HL-60/S4 treated with phorbol 12-myristate 13-acetate at 8.2 ng/mL for 4 days and 3 days (cell line): Measurements from ENCODE around the gene SFXN5.
"Not testable (repeated sequence)": the region's sequence is repeated elsewhere in the genome, so short reads cannot be mapped to it uniquely, and the experiment has no call there.

Source experiments
- in situ Hi-C: fragments of 300-500 bp; cut with MboI; formaldehyde crosslinking; loops from 2 replicates; pipeline ENCODE4 v1.15.0; 2022; ENCODE audit warnings: low sequenced_read_pairs

The SFXN5 gene

GRCh38 chr2:73101626-73102256 lies 30.2 kb upstream of the SFXN5 start:
- in situ Hi-C loops, result no loop called here

GRCh38 chr2:73100956-73101355 lies 29.4 kb upstream of the SFXN5 start:
- in situ Hi-C loops, result no loop called here

- in situ Hi-C loops, result no loop called here
These were observed 28.0 kb upstream of the SFXN5 start for GRCh38 chr2:73099486-73099885.

- in situ Hi-C loops, result no loop called here
These were observed 24.4 kb upstream of the SFXN5 start for GRCh38 chr2:73095910-73096309.

DNA sequence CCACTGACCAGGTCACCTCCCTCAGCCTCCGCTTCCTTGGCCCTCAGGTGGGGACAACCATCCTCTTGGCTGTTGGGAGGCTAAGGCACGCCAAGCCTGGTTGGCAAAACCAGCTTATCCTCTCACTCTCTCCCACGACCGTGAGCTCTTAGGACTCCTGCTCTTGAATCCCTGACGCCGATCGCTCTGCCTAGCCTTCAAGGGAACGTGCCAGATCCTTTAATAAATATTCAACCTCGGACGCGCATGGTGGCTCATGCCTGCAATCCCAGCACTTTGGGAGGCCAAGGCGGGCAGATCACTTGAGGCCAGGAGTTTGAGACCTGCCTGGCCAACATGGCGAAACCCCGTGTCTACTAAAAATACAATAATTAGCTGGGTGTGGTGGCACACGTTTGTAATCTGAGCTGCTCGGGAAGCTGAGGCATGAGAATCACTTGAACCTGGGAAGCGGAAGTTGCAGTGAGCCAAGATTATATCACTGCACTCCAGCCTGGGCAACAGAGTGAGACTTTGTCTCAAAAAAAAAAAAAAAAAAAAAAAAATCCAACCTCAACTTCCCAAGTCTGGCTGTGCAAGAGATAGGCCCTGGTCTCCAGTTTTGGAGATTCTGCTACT lies 22.2 kb upstream of the SFXN5 start:
- in situ Hi-C loops, result not testable (repeated sequence)

GRCh38 chr2:73092146-73092783 lies 20.8 kb upstream of the SFXN5 start:
- in situ Hi-C loops, result no loop called here

DNA sequence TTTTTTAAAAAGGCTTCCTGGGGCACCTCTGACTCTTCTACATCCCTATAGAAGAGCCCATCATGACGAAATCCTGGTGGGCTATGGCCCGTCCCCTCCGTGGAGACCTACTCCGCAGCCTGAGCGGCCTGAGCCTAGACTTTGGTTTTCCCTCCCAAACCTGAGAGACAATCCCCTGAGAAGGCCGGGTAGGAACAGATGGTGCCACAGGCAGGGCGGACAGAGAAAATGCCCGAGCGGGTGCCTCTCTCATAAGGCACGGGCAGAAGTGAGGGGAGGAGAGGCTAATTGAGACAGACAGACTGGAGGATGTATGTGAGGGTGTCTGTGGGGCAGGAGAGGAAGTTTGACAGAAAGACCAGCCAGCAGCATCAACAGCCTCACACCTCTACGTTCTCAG lies 20.2 kb upstream of the SFXN5 start:
- in situ Hi-C loops, result no loop called here

- in situ Hi-C loops, result no loop called here
These were observed 19.7 kb upstream of the SFXN5 start for GRCh38 chr2:73091164-73091563.

DNA sequence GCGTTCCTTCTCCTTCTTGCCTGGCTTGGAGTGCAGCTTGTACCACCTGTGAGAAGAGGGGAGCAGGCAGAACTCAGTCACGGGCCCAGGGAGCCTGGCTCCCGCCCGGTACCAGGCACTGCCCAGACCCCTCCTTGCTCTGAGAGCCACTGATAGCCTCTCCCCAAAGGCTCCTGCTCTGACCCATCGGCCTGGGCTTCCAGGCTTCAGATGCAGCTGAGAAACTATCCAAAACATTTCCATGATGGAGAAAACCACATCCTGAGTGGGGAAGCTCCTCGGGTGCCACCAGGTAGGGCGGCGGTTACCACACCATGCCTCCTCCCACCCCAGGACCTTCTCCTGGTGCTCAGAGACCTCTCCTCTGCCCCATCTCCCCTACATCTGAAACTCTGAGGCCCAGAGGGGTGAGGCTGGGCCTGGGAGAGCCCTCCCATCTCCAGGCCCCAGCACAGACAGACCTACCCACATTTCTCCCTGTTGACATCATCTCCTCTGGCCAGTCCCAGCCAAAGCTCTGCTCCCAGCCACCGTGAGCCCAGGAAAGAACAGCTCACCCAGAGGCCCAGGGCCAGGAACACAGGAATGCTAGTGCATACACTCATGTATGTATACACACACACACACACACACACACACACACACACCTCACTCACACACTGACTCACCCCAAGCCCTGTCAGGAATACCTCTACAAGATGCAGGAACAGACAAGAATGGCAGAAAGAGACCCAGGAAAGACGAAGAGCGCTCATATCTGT lies 17.9 kb upstream of the SFXN5 start:
- in situ Hi-C loops, result no loop called here

DNA sequence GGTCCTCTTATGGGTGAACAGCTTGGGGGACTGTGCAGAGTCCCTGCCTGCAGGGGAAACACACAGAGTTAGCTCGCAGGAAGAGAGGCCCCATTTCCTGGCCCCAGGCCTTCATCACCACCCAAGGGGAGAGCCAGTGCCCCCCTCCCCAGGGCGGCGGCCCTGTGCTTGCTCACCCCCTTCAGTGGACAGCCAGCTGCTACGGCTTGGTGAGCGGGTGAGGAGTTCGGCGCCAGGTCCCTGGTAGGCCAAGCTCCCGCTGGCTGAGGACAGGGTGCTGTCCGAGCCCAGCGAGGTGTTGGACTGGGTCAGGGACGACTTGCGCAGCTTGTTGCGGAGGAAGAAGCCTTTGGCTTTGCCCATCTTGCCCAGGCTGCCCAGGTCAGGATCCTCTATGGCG lies 17.2 kb upstream of the SFXN5 start:
- in situ Hi-C loops, result no loop called here

- in situ Hi-C loops, result no loop called here
These were observed 16.7 kb upstream of the SFXN5 start for GRCh38 chr2:73088211-73088610.

- in situ Hi-C loops, result no loop called here
These were observed 15.8 kb upstream of the SFXN5 start for GRCh38 chr2:73087311-73087710.

DNA sequence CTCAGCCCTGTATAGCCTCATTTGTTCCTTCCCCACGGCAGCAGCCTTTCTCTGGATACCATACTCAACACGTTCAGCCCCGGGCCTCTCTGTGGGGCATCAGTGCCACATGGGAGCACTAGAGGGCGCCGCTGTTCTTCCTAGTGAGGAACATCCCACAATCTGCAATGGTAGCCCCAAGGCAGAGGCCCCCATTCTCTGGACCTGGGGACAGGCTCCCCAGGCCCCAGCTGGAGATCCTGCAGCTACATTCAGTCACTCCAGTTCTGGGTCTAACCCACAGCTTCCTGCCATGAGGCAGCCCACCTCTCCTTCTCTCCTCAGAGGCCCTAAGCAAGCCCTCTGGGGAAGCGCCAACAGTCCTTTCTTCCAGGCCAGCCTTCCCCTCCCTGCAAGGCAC lies 14.2 kb upstream of the SFXN5 start:
- in situ Hi-C loops, result no loop called here

- in situ Hi-C loops, result no loop called here
These were observed 13.5 kb upstream of the SFXN5 start for GRCh38 chr2:73084971-73085370.

DNA sequence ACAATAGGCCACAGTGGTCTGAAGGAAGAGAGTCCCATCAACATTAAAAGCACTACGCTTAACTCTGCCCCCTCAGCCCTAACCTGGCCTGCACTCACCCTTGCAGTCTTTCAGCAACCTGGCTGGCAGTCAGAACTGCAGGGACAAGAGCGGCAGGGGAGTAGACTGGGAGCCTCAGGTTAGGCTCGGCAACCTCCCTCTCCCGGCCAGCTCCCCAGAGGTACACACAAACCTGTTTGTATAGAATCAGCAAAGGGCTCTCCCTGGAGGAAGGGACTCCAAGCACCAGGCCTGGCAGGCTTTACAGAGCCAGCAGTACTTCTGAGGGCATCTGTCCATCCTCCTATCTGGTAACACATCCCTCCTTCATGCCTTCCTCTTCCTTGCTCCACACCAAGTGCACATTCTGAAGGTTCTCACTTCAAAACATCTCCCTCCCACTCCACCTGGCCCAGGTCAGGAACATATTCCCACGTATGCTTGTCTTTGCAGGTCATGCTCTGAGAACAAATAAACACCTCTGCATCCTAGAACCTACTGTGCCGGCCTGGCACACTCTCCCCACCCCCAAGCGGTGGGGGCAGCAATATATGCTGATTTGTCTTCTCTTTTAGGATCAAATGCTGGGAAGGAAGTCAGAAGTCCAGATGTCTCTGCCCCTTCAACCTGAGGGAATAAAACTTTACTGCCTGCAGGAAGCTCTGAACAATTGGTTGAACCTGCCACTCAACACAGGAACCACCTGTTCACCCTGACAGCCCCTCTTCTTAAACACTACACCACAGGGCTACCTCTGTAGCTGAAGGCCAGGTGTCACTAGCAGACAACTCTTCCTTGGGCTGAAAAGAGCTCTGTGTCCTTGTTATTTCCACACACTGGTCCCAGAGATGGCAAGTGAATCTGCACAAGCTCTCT lies 12.6 kb upstream of the SFXN5 start:
- in situ Hi-C loops, result no loop called here

DNA sequence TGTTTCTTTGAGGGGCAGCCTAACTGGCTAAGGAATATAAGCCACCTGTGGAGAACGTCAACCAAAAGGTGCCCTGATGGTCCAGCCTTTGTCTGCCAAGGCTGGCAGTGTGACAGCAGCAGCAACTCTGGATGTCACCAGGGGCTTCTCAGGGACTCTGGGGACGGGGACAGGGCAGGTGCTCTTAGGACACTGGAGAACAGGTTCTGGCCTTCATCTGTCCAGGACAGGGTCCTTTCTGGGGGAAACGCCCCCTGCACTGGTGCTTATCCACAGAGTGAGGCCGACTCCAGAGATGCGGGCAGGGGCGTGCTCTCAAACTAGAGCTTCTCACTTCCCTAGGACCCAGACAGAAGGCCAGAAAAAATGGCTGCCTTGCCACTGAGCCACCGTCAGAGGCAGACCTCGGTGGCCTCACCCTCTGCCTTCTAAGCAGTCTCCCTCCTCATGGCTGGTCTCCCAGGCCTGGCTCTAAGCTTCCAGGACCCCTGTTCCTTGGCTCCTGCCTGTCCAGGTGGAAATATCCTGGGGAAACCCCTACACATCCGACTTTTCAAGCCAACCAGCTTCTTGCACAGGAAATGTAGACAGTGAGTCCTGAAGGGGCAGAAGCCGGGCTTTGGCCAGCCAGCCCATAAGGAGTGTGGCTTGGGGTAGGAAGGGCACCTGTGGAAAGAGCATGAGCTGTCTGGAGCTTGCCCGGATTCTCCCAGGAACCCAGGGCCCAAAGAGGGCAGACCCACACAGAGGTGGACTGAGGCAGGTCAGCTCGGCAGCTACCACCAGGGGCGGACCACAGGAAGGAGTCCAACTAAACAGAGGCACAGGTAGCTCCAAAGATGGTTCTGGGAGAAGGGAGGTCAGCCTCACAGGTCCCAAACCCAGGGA lies 11.3 kb upstream of the SFXN5 start:
- in situ Hi-C loops, result no loop called here

DNA sequence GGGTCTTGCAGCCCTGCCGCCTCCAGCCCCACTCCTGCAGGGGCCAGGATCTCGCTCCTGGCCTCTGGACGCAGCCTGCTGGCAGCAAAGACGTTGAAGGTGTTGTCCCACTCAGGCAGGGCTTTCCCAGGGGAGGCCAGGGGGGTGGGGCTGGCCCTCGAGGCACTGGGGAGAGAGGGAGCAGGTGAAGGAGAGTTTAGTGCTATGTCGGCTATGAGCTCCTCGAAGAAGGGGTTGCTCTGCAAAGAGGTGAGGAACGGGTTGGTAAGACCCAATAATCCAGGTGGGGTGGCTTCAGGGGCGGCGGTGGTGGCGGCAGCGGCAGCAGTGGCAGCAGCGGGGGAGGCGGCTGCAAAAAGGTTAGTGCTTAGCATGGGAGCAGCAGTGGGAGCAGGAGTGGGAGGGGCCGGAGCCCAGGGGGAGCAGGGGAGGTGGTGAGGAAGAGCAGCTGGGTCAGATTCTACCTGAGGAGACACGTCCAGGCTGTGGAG lies 9.7 kb upstream of the SFXN5 start:
- in situ Hi-C loops, result no loop called here

DNA sequence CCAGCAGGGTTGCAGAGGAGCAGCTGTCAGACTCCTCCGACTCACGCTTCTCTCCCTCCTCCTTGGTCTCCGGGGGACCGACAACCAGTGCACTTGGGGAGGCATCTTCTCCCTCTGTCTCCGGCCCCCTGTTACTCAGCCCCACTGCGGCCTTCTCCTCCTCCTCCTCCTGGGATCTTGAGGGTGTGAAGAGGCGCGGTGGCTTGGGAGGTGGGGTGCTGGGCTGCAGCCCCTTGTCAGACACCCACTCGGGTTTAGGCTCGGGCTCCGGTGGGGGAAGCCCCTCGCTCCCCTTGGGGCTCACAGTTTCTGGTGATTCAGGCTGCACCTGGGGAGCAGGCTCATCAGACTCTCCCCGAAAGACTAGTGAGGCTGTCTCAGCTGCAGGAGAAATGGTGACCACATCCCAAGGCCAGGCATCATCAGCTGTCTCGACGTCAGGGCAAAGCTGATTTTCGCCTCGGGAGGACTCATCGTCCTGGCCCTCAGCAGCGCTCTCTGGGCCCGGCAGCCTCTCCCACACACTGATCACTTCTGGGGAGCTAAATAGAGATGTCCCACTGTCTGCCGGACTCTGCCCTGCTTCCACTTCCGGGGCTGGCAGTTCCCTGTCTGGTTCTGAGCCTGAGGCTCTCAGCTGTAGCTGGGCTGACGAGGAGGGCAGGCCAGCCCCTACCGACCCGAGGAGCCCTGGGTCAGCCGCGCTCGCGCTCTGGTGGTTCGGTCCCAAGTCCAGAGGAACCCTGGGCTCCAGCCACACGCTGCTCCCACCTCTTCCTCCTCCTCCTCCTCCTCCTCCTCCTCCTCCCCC lies 9.0 kb upstream of the SFXN5 start:
- in situ Hi-C loops, result no loop called here

DNA sequence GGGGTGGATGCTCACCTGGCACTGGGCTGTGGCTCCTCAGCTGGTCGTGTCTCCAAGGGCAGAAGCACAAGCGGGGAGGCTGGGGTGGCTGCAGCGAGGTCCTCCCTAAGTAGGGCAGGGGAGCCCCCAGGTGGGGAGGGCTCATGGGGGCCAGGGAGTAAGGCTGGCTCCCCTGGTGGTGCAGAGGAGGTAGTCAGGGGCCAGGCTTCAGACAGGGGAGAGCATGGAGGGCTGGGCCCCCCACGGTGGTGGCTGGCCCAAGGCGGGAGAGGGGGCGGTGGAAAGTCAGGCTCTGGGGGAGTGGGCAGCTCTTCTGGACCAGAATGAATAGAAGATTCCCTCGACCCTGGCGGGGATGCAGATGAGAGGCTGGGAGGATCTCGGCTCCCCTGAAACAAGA lies 8.1 kb upstream of the SFXN5 start:
- in situ Hi-C loops, result no loop called here
